HG02981 (cell line): ENCODE results near the gene NR5A1.

Experiments
- ATAC-seq: cut with Tn5 transposase; IDR thresholded peaks from one replicate; pipeline ENCODE4 v1.9.1; 2021; ENCODE audit warnings: mild to moderate bottlenecking, moderate library complexity; ENCODE audit not compliant: unreplicated experiment

NR5A1 gene

GRCh38 chr9:124514874-124515273 is 7.7 kb upstream of the NR5A1 start:
- no peak for ATAC-seq

GRCh38 chr9:124514125-124514524 is 6.9 kb upstream of the NR5A1 start:
- ATAC-seq = no peak

- ATAC-seq = no peak
Observed at GRCh38 chr9:124513376-124513994, 6.3 kb upstream of the NR5A1 start.

- no peak for ATAC-seq
Observed at GRCh38 chr9:124512806-124513204, 5.6 kb upstream of the NR5A1 start.

- no peak for ATAC-seq
Observed at GRCh38 chr9:124511891-124512805, 4.9 kb upstream of the NR5A1 start.

GRCh38 chr9:124511426-124511840 is 4.2 kb upstream of the NR5A1 start:
- no peak for ATAC-seq

GRCh38 chr9:124510650-124511425 is 3.6 kb upstream of the NR5A1 start:
- no peak for ATAC-seq

- ATAC-seq = no peak
Observed at GRCh38 chr9:124507880-124508423, 753 bp upstream of the NR5A1 start.

GRCh38 chr9:124506433-124506832 is 766 bp downstream of the NR5A1 start:
- ATAC-seq = no peak

- no peak for ATAC-seq
Observed at GRCh38 chr9:124505901-124506346, 1.3 kb downstream of the NR5A1 start.

GRCh38 chr9:124505006-124505900 is 1.9 kb downstream of the NR5A1 start:
- no peak for ATAC-seq

GRCh38 chr9:124504530-124505005 is 2.6 kb downstream of the NR5A1 start:
- no peak for ATAC-seq

- no peak for ATAC-seq
Observed at GRCh38 chr9:124503713-124504529, 3.3 kb downstream of the NR5A1 start.

GRCh38 chr9:124502711-124503702 is 4.2 kb downstream of the NR5A1 start:
- ATAC-seq = no peak

- no peak for ATAC-seq
Observed at GRCh38 chr9:124501771-124502320, 5.4 kb downstream of the NR5A1 start.

- ATAC-seq = no peak
Observed at GRCh38 chr9:124500796-124501611, 6.2 kb downstream of the NR5A1 start.
